MG63 (cell line): ENCODE measurements around the gene CPE. TPM values are rescaled to one million over a fixed set of nuclear protein-coding genes. Genes with fewer than 3 reads are reported as not detected.
"Not testable (repeated sequence)": the region's sequence is repeated elsewhere in the genome, so short reads cannot be mapped to it uniquely, and the experiment has no call there.

Source experiments
- DNase-seq: peaks from one replicate; pipeline ENCODE4 v3.0.0-alpha.2; 2020
- H3K27me3 ChIP-seq: fragments of 250-450 bp; sonication (Bioruptor Pico); 2 replicates; pipeline ENCODE4 v1.5.1; 2020; ENCODE audit warnings: mild to moderate bottlenecking, moderate library complexity
- H3K36me3 ChIP-seq: fragments of 250-450 bp; sonication (Bioruptor Pico); 2 replicates; pipeline ENCODE4 v1.5.1; 2020; ENCODE audit warnings: mild to moderate bottlenecking, moderate library complexity
- H3K4me3 ChIP-seq: fragments of 250-450 bp; sonication (Bioruptor Pico); 2 replicates; pipeline ENCODE4 v1.5.1; 2020; ENCODE audit warnings: mild to moderate bottlenecking, moderate library complexity
- H3K9me3 ChIP-seq: fragments of 250-450 bp; sonication (Bioruptor Pico); 2 replicates; pipeline ENCODE4 v1.5.1; 2020; ENCODE audit warnings: mild to moderate bottlenecking, moderate library complexity
- total RNA-seq: library from RNA; depleted of rRNA; stranded (reverse); fragments of >200 nt; shearing (Covaris generic); gene quantifications from 2 replicates; pipeline ENCODE4 v1.2.3, GENCODE V29; 2014; ENCODE audit warnings: low replicate concordance; rRNA removed

Gene CPE
- 17.1 and 42.5 TPM in 2 replicates for total RNA-seq

GRCh38 chr4:165378745-165379677 lies at the start of gene CPE:
CPE (plus strand) TSS chr4:165379008; CDS start chr4:165379222, 214 bp downstream.
- DNase-seq, result peak; percentile 74
- Histone ChIP-seq H3K36me3 (no peaks in the 10 kb centered on the region), H3K4me3 (peak within 1 kb of the TSS; percentile 51), H3K9me3 (no peaks in the 10 kb centered on the region), H3K27me3 (peaks cover 14% of the 10 kb centered on the region)

GRCh38 chr4:165330071-165330470 lies 48.7 kb upstream of the CPE start:
- Histone ChIP-seq H3K9me3 (peaks cover 7% of the 10 kb centered on the region), H3K36me3 (peaks cover 13% of the 10 kb centered on the region), H3K27me3 (no peaks in the 10 kb centered on the region), H3K4me3 (no peak overlapping the region)
- DNase-seq, result no peak

GRCh38 chr4:165330666-165331065 lies 48.1 kb upstream of the CPE start:
- H3K4me3 ChIP-seq, result no peak overlapping the region
- DNase-seq, result no peak
- H3K36me3 ChIP-seq, result peaks cover 11% of the 10 kb centered on the region
- peaks cover 1% of the 10 kb centered on the region for H3K9me3 ChIP-seq
- no peaks in the 10 kb centered on the region for H3K27me3 ChIP-seq

- H3K36me3 ChIP-seq, result peaks cover 11% of the 10 kb centered on the region
- no peaks in the 10 kb centered on the region for H3K27me3 ChIP-seq
- no peaks in the 10 kb centered on the region for H3K9me3 ChIP-seq
- H3K4me3 ChIP-seq, result no peak overlapping the region
- no peak for DNase-seq
These were observed 47.4 kb upstream of the CPE start for GRCh38 chr4:165331359-165331758.

- peaks cover 11% of the 10 kb centered on the region for H3K36me3 ChIP-seq
- no peak for DNase-seq
- H3K4me3 ChIP-seq, result no peak overlapping the region
- H3K27me3 ChIP-seq, result no peaks in the 10 kb centered on the region
- no peaks in the 10 kb centered on the region for H3K9me3 ChIP-seq
These were observed 47.0 kb upstream of the CPE start for GRCh38 chr4:165331823-165332222.

- no peak for DNase-seq
- Histone ChIP-seq H3K27me3 (no peaks in the 10 kb centered on the region), H3K36me3 (peaks cover 11% of the 10 kb centered on the region), H3K9me3 (no peaks in the 10 kb centered on the region), H3K4me3 (no peak overlapping the region)
These were observed 46.3 kb upstream of the CPE start for GRCh38 chr4:165332502-165332901.

GRCh38 chr4:165335163-165335703 lies 43.6 kb upstream of the CPE start:
- Histone ChIP-seq H3K4me3 (no peak overlapping the region), H3K36me3 (peaks cover 29% of the 10 kb centered on the region), H3K27me3 (no peaks in the 10 kb centered on the region), H3K9me3 (no peaks in the 10 kb centered on the region)
- no peak for DNase-seq

- H3K9me3 ChIP-seq, result no peaks in the 10 kb centered on the region
- no peak for DNase-seq
- H3K27me3 ChIP-seq, result no peaks in the 10 kb centered on the region
- no peak overlapping the region for H3K4me3 ChIP-seq
- H3K36me3 ChIP-seq, result peaks cover 44% of the 10 kb centered on the region
These were observed 42.1 kb upstream of the CPE start for GRCh38 chr4:165336743-165337142.

GRCh38 chr4:165342340-165342739 lies 36.5 kb upstream of the CPE start:
- peaks cover 43% of the 10 kb centered on the region for H3K36me3 ChIP-seq
- not testable (repeated sequence) for H3K27me3 ChIP-seq, DNase-seq, H3K4me3 ChIP-seq, H3K9me3 ChIP-seq

- H3K36me3 ChIP-seq, result peaks cover 35% of the 10 kb centered on the region
- H3K4me3 ChIP-seq, result no peak overlapping the region
- no peak for DNase-seq
- H3K9me3 ChIP-seq, result no peaks in the 10 kb centered on the region
- H3K27me3 ChIP-seq, result no peaks in the 10 kb centered on the region
These were observed 35.2 kb upstream of the CPE start for GRCh38 chr4:165343353-165344191.

- Histone ChIP-seq H3K4me3 (no peak overlapping the region), H3K9me3 (no peaks in the 10 kb centered on the region), H3K36me3 (peaks cover 19% of the 10 kb centered on the region), H3K27me3 (no peaks in the 10 kb centered on the region)
- no peak for DNase-seq
These were observed 33.0 kb upstream of the CPE start for GRCh38 chr4:165345666-165346417.

- Histone ChIP-seq H3K4me3 (no peak overlapping the region), H3K36me3 (peaks cover under 1% of the 10 kb centered on the region), H3K27me3 (no peaks in the 10 kb centered on the region), H3K9me3 (no peaks in the 10 kb centered on the region)
- no peak for DNase-seq
These were observed 30.9 kb upstream of the CPE start for GRCh38 chr4:165347647-165348569.

GRCh38 chr4:165351359-165352130 lies 27.3 kb upstream of the CPE start:
- Histone ChIP-seq H3K27me3 (no peaks in the 10 kb centered on the region), H3K4me3 (no peak overlapping the region), H3K36me3 (no peaks in the 10 kb centered on the region), H3K9me3 (no peaks in the 10 kb centered on the region)
- no peak for DNase-seq

GRCh38 chr4:165355900-165356300 lies 22.9 kb upstream of the CPE start:
- Histone ChIP-seq H3K9me3 (no peaks in the 10 kb centered on the region), H3K36me3 (no peaks in the 10 kb centered on the region), H3K4me3 (no peak overlapping the region), H3K27me3 (no peaks in the 10 kb centered on the region)
- DNase-seq, result no peak

- no peak for DNase-seq
- H3K36me3 ChIP-seq, result no peaks in the 10 kb centered on the region
- no peak overlapping the region for H3K4me3 ChIP-seq
- no peaks in the 10 kb centered on the region for H3K27me3 ChIP-seq
- no peaks in the 10 kb centered on the region for H3K9me3 ChIP-seq
These were observed 19.3 kb upstream of the CPE start for GRCh38 chr4:165359506-165359905.
